Measurements from ENCODE around the gene PHF21A.
A peak's percentile ranks its signal among the peaks of the same experiment; 100 is the strongest.

The PHF21A gene

GRCh38 chr11:45885921-45886721, 235.1 kb downstream of the PHF21A start:
- WGBS (ENCODE audit: insufficient coverage, insufficient read length): no CpG with 5 or more reads among the region's 43 CpGs
- Histone ChIP-seq H3K36me3 (ENCODE audit: control insufficient read depth, insufficient read depth, low read length) (no peaks in the 10 kb centered on the region), H3K27ac (ENCODE audit: low read length) (no peak overlapping the region), H3K27me3 (ENCODE audit: control insufficient read depth, insufficient read depth, low read length) (no peaks in the 10 kb centered on the region), H3K4me3 (ENCODE audit: low read length) (peak overlapping the region; percentile 79; the same call in 1 of the 2 replicates), H3K4me1 (ENCODE audit: control insufficient read depth, insufficient read depth, low read length) (peaks cover 2% of the 10 kb centered on the region; the same call in 1 of the 2 replicates), H3K9me3 (ENCODE audit: control insufficient read depth, insufficient read depth, low read length) (no peaks in the 10 kb centered on the region)
- no peak for DNase-seq (ENCODE audit: low read depth, low spot score)

GRCh38 chr11:45885274-45885920, 235.9 kb downstream of the PHF21A start, which contains the start of gene MAPK8IP1:
Gene MAPK8IP1, plus strand, starts transcription at chr11:45885651. Its CDS starts 170 bp downstream, at chr11:45885821.
- DNase-seq (ENCODE audit: low read depth, low spot score): no peak
- Histone ChIP-seq H3K36me3 (ENCODE audit: control insufficient read depth, insufficient read depth, low read length) (no peaks in the 10 kb centered on the region), H3K27me3 (ENCODE audit: control insufficient read depth, insufficient read depth, low read length) (no peaks in the 10 kb centered on the region), H3K27ac (ENCODE audit: low read length) (no peak within 1 kb of the TSS), H3K9me3 (ENCODE audit: control insufficient read depth, insufficient read depth, low read length) (no peaks in the 10 kb centered on the region), H3K4me3 (ENCODE audit: low read length) (peak within 1 kb of the TSS; percentile 79), H3K4me1 (ENCODE audit: control insufficient read depth, insufficient read depth, low read length) (peaks cover 2% of the 10 kb centered on the region; the same call in 1 of the 2 replicates)
- WGBS (ENCODE audit: insufficient coverage, insufficient read length): no CpG with 5 or more reads among the region's 73 CpGs

- no CpG with 5 or more reads among the region's 10 CpGs for WGBS (ENCODE audit: insufficient coverage, insufficient read length)
- Histone ChIP-seq H3K27ac (ENCODE audit: low read length) (no peak overlapping the region), H3K4me3 (ENCODE audit: low read length) (no peak overlapping the region), H3K4me1 (ENCODE audit: control insufficient read depth, insufficient read depth, low read length) (peaks cover 2% of the 10 kb centered on the region; the same call in 1 of the 2 replicates), H3K27me3 (ENCODE audit: control insufficient read depth, insufficient read depth, low read length) (no peaks in the 10 kb centered on the region), H3K9me3 (ENCODE audit: control insufficient read depth, insufficient read depth, low read length) (no peaks in the 10 kb centered on the region), H3K36me3 (ENCODE audit: control insufficient read depth, insufficient read depth, low read length) (no peaks in the 10 kb centered on the region)
- DNase-seq (ENCODE audit: low read depth, low spot score): no peak
Measured at GRCh38 chr11:45884596-45885185, 236.6 kb downstream of the PHF21A start.
